Measurements from ENCODE around the gene TIGIT. TPM values are rescaled to one million over a fixed set of nuclear protein-coding genes. Genes with fewer than 3 reads are reported as not detected.

The TIGIT gene
- total RNA-seq, 1 donor from 2014 or later = not detected

- H3K27ac Mint-ChIP-seq (ENCODE audit: unreplicated experiment) = no peak overlapping the region
- no peaks in the 10 kb centered on the region for H3K4me1 Mint-ChIP-seq (ENCODE audit: low read depth)
- TF ChIP-seq CTCF (IDR thresholded peaks at IDR 0.05) = no peak
- H3K9me3 Mint-ChIP-seq (ENCODE audit: low read depth) = no peaks in the 10 kb centered on the region
- no peaks in the 10 kb centered on the region for H3K27me3 Mint-ChIP-seq (ENCODE audit: low read depth)
- H3K4me3 Mint-ChIP-seq (ENCODE audit: unreplicated experiment) = no peak overlapping the region
- peaks cover 22% of the 10 kb centered on the region for H3K36me3 Mint-ChIP-seq (ENCODE audit: low read depth)
- DNase-seq (ENCODE audit: low spot score) = no peak
Measured at GRCh38 chr3:114350690-114351089, 56.9 kb downstream of the TIGIT start.

- peak; percentile 79 for DNase-seq (ENCODE audit: low spot score)
- Mint-ChIP-seq H3K36me3 (ENCODE audit: low read depth) (peaks cover 22% of the 10 kb centered on the region), H3K4me3 (ENCODE audit: unreplicated experiment) (no peak overlapping the region), H3K27me3 (ENCODE audit: low read depth) (no peaks in the 10 kb centered on the region), H3K9me3 (ENCODE audit: low read depth) (no peaks in the 10 kb centered on the region), H3K27ac (ENCODE audit: unreplicated experiment) (no peak overlapping the region), H3K4me1 (ENCODE audit: low read depth) (no peaks in the 10 kb centered on the region)
- no peak for TF ChIP-seq CTCF (IDR thresholded peaks at IDR 0.05)
Measured at GRCh38 chr3:114351123-114351821, 57.4 kb downstream of the TIGIT start.

- Mint-ChIP-seq H3K27ac (ENCODE audit: unreplicated experiment) (no peak overlapping the region), H3K4me1 (ENCODE audit: low read depth) (no peaks in the 10 kb centered on the region), H3K27me3 (ENCODE audit: low read depth) (no peaks in the 10 kb centered on the region), H3K9me3 (ENCODE audit: low read depth) (no peaks in the 10 kb centered on the region), H3K36me3 (ENCODE audit: low read depth) (peaks cover 22% of the 10 kb centered on the region), H3K4me3 (ENCODE audit: unreplicated experiment) (no peak overlapping the region)
- no peak for DNase-seq (ENCODE audit: low spot score)
- TF ChIP-seq CTCF (IDR thresholded peaks at IDR 0.05) = no peak
Measured at GRCh38 chr3:114351822-114352145, 58.0 kb downstream of the TIGIT start.

- Mint-ChIP-seq H3K27ac (ENCODE audit: unreplicated experiment) (no peak overlapping the region), H3K4me3 (ENCODE audit: unreplicated experiment) (no peak overlapping the region), H3K27me3 (ENCODE audit: low read depth) (no peaks in the 10 kb centered on the region), H3K9me3 (ENCODE audit: low read depth) (no peaks in the 10 kb centered on the region), H3K4me1 (ENCODE audit: low read depth) (no peaks in the 10 kb centered on the region), H3K36me3 (ENCODE audit: low read depth) (peaks cover 9% of the 10 kb centered on the region)
- TF ChIP-seq CTCF (IDR thresholded peaks at IDR 0.05) = no peak
- DNase-seq (ENCODE audit: low spot score) = no peak
Measured at GRCh38 chr3:114355653-114356052, 61.8 kb downstream of the TIGIT start.

- Mint-ChIP-seq H3K36me3 (ENCODE audit: low read depth) (peaks cover 6% of the 10 kb centered on the region), H3K4me3 (ENCODE audit: unreplicated experiment) (no peak overlapping the region), H3K27ac (ENCODE audit: unreplicated experiment) (no peak overlapping the region), H3K27me3 (ENCODE audit: low read depth) (no peaks in the 10 kb centered on the region), H3K4me1 (ENCODE audit: low read depth) (no peaks in the 10 kb centered on the region), H3K9me3 (ENCODE audit: low read depth) (no peaks in the 10 kb centered on the region)
- TF ChIP-seq CTCF (IDR thresholded peaks at IDR 0.05) = no peak
- DNase-seq (ENCODE audit: low spot score) = no peak
Measured at GRCh38 chr3:114356066-114356465, 62.2 kb downstream of the TIGIT start.
